Vein endothelial cell (primary cell): ENCODE measurements around the gene OR5W2. TPM values are rescaled to one million over a fixed set of nuclear protein-coding genes. Genes with fewer than 3 reads are reported as not detected.

Source experiments
- small RNA-seq: library from RNA; depleted of rRNA; stranded (forward); fragments of <200 nt; gene quantifications from one replicate; pipeline ENCODE3, GENCODE V24; 2012
- total RNA-seq: library from RNA; depleted of rRNA; stranded (reverse); fragments of >200 nt; gene quantifications from 2 replicates; pipeline ENCODE4 v1.2.3, GENCODE V29; 2012

The OR5W2 gene
- not detected in 2 replicates for total RNA-seq

DNA sequence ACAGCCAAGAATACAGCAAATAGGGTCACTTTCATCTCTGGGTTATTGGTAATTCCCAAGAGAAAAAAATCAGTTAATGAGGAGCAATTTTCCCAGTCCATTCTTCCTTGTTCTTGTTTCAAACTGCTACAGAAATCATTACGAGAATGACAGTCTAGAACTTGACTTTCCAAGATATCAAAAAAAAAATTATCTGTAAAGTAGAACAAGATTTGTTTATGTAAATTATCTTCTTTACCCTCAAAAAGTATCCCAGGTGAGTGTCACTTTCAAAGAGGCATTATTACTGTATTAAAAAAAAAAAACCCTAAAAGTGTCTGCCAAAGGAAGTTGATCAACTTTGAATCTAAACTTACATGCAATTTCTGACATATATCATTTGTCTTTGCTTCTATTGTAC lies at the start of gene OR5W2:
TSS of gene OR5W2 (minus strand) at position 101 of the 400 bp plus-strand sequence. CDS start at position 101, 0 bp downstream.

DNA sequence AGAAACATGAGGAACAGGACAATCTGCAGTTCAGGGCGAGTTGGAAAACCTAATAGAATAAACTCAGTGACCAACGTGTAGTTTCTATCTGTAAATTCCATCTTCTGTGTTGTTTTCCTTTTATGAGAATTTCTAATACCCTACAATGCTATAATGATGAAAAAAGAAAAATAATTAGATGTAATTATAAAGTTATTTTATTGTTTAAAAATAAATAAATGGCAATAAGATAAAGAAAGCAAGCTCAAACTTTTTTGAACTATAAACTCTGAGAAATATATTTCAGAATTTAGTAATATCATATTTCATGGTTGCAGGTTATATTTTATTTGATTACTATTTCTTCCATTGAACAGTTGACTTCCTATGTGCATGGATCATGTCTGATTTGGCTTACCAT lies 21.9 kb upstream of the OR5W2 start, which contains the start of gene OR5I1:
TSS of gene OR5I1 (minus strand) at position 101 of the 400 bp plus-strand sequence. CDS start at position 101, 0 bp downstream.

DNA sequence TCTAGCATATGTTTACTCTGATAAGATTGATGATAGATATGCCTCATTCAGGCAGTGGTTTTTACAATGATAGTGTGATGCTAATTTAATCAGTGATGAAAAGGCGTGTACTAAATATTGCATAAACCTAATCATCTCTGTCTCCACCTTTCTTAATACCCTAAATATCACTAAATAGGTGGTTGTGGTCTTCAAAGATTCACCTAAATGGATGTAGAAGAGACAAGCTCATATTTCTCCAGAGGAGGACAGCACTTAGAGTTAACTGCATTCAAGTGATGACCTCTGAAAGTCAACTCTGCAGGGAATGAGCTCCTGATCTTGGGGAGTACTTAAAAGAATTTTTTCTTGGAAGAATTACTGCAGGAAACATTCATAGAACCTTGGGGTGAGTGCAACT lies 31.4 kb downstream of the OR5W2 start, which contains the start of gene TRIM51:
TSS of gene TRIM51 (plus strand) at position 301 of the 400 bp plus-strand sequence. CDS start 2,132 bp downstream, outside the sequence.

Small RNA genes lying within 50 kb of the gene (small RNA-seq; reads per million reads assigned to genes)
- gene AC036111.3 = not detected

Other genes with a start within 250 kb of the OR5W2 start
- not detected in 2 replicates for gene OR5D13, start 141.1 kb downstream of the OR5W2 start, total RNA-seq
- not detected in 2 replicates for gene OR5D14, start 119.0 kb downstream of the OR5W2 start, total RNA-seq
- gene OR5L1, start 103.2 kb downstream of the OR5W2 start, total RNA-seq = not detected in 2 replicates
- not detected in 2 replicates for gene OR5D18, start 95.0 kb downstream of the OR5W2 start, total RNA-seq
- gene OR5L2, start 87.4 kb downstream of the OR5W2 start, total RNA-seq = not detected in 2 replicates
- not detected in 2 replicates for gene OR5D16, start 75.8 kb downstream of the OR5W2 start, total RNA-seq
- not detected in 2 replicates for gene TRIM51, start 31.3 kb downstream of the OR5W2 start, total RNA-seq
- not detected in 2 replicates for gene OR5I1, start 21.8 kb upstream of the OR5W2 start, total RNA-seq
- not detected in 2 replicates for gene OR10AG1, start 55.4 kb upstream of the OR5W2 start, total RNA-seq
- not detected in 2 replicates for gene OR5F1, start 80.0 kb upstream of the OR5W2 start, total RNA-seq
- not detected in 2 replicates for gene OR5AS1, start 113.1 kb upstream of the OR5W2 start, total RNA-seq
- not detected in 2 replicates for gene OR8I2, start 178.7 kb upstream of the OR5W2 start, total RNA-seq
- gene OR8H2, start 189.1 kb upstream of the OR5W2 start, total RNA-seq = not detected in 2 replicates
- gene OR8H3, start 207.8 kb upstream of the OR5W2 start, total RNA-seq = not detected in 2 replicates
- not detected in 2 replicates for gene OR8J3, start 225.6 kb upstream of the OR5W2 start, total RNA-seq
- gene OR8K5, start 245.7 kb upstream of the OR5W2 start, total RNA-seq = not detected in 2 replicates